Keratinocyte (primary cell): ENCODE results near the gene MCTP2. TPM values are rescaled to one million over a fixed set of nuclear protein-coding genes. Genes with fewer than 3 reads are reported as not detected.

Experiments
- DNase-seq: peaks from one replicate; pipeline ENCODE4 v3.0.0-alpha.2; 2011; ENCODE audit warnings: low read depth, missing footprints, low spot score
- FAIRE-seq: peaks from 2 replicates; lab custom pipeline; 2011; peaks lifted over from hg19 to GRCh38; lab: Jason Lieb, UNC
- H2AFZ ChIP-seq: 2 replicates; pipeline ENCODE4 v1.6.0; 2012; ENCODE audit warnings: low read length, control low read depth, inconsistent platforms; ENCODE audit not compliant: control insufficient read depth
- H3K27ac ChIP-seq: 2 replicates; pipeline ENCODE4 v1.5.1; 2011; ENCODE audit warnings: low read length; ENCODE audit not compliant: control insufficient read depth, insufficient read depth
- H3K27me3 ChIP-seq: 3 replicates; pipeline ENCODE4 v1.6.0; 2011; ENCODE audit warnings: low read length; ENCODE audit not compliant: control insufficient read depth, insufficient read depth; ENCODE audit errors: extremely low read depth
- H3K36me3 ChIP-seq, 2 experiments: 2 replicates in 1 of 2; 3 replicates in 1 of 2; pipeline ENCODE4 v1.5.1; 2011; ENCODE audit warnings: low read length in 2 of 2, mild to moderate bottlenecking in 1 of 2; ENCODE audit not compliant: control insufficient read depth in 2 of 2, insufficient read depth in 2 of 2; ENCODE audit errors: extremely low read depth in 1 of 2
- H3K4me1 ChIP-seq: 3 replicates; pipeline ENCODE4 v1.5.1; 2011; ENCODE audit warnings: low read length; ENCODE audit not compliant: control insufficient read depth, insufficient read depth; ENCODE audit errors: extremely low read depth
- H3K4me2 ChIP-seq: 3 replicates; pipeline ENCODE4 v1.6.0; 2011; ENCODE audit warnings: low read depth, low read length; ENCODE audit not compliant: control insufficient read depth, insufficient read depth; ENCODE audit errors: extremely low read depth
- H3K4me3 ChIP-seq, 3 experiments: fragments of 200-600 bp in 1 of 3; sonication (generic) in 1 of 3; 2 replicates in 2 of 3; 3 replicates in 1 of 3; pipeline ENCODE4 v1.5.1; 2011 to 2016; ENCODE audit warnings: low read length in 3 of 3, mild to moderate bottlenecking in 3 of 3, control low read depth in 2 of 3, inconsistent platforms in 1 of 3, low read depth in 1 of 3, mixed read lengths in 1 of 3, mixed run types in 1 of 3, moderate library complexity in 1 of 3; ENCODE audit not compliant: control insufficient read depth in 2 of 3, insufficient read depth in 2 of 3; ENCODE audit errors: extremely low read depth in 1 of 3
- H3K79me2 ChIP-seq: 2 replicates; pipeline ENCODE4 v1.6.0; 2012; ENCODE audit warnings: low read length; ENCODE audit not compliant: control insufficient read depth, insufficient read depth
- H3K9ac ChIP-seq: 3 replicates; pipeline ENCODE4 v1.6.0; 2011; ENCODE audit warnings: low read length; ENCODE audit not compliant: control insufficient read depth, insufficient read depth; ENCODE audit errors: extremely low read depth
- H3K9me1 ChIP-seq: 3 replicates; pipeline ENCODE4 v1.6.0; 2011; ENCODE audit warnings: low read length; ENCODE audit not compliant: control insufficient read depth, insufficient read depth; ENCODE audit errors: extremely low read depth
- H3K9me3 ChIP-seq: 2 replicates; pipeline ENCODE4 v1.5.1; 2012; ENCODE audit warnings: low read depth, low read length; ENCODE audit not compliant: control insufficient read depth
- H4K20me1 ChIP-seq: 3 replicates; pipeline ENCODE4 v1.6.0; 2011; ENCODE audit warnings: low read length; ENCODE audit not compliant: control insufficient read depth, insufficient read depth; ENCODE audit errors: extremely low read depth
- CTCF ChIP-seq, 3 experiments: IDR thresholded peaks in 1 of 3; conservative IDR thresholded peaks in 1 of 3; optimal IDR thresholded peaks in 1 of 3; 2 replicates in 2 of 3; 3 replicates in 1 of 3; pipeline versions ENCODE3 to v1.5.1; 2011; ENCODE audit warnings: low read length in 3 of 3, mild to moderate bottlenecking in 3 of 3, moderate library complexity in 2 of 3, control low read depth in 1 of 3, inconsistent platforms in 1 of 3; ENCODE audit not compliant: insufficient read depth in 2 of 3; ENCODE audit errors: extremely low read depth in 1 of 3
- EZH2 ChIP-seq: IDR thresholded peaks from one replicate; pipeline ENCODE4 v1.6.1; 2012; ENCODE audit warnings: inconsistent platforms, mild to moderate bottlenecking, low read length, moderate library complexity
- dilution Hi-C: fragments of 300-500 bp; cut with MboI; formaldehyde crosslinking; loops from one replicate; pipeline ENCODE4 v1.7.0; 2020; ENCODE audit warnings: low sequenced_read_pairs; ENCODE audit not compliant: extremely low pct_ligation_motif_present
- polyA plus RNA-seq, 5 experiments: library from polyadenylated mRNA; depleted of rRNA in 3 of 5; stranded (reverse) in 3 of 5; stranded (forward) in 1 of 5; unstranded in 1 of 5; fragments of >200 nt; gene quantifications; 1 replicate in 1 of 5; 2 replicates in 3 of 5; 3 replicates in 1 of 5; pipeline versions ENCODE4 v1.2.1 to v1.2.3, GENCODE V29; 2011 to 2012; ENCODE audit warnings: missing spikeins in 2 of 5, low read depth in 1 of 5, low replicate concordance in 1 of 5

The MCTP2 gene
- polyA plus RNA-seq, 1 donor (not counting 4 experiments of a cell fraction or from before 2014, with no cell fraction given) = 22.0 TPM

GRCh38 chr15:94455297-94455696 lies 223.9 kb downstream of the MCTP2 start:
- Histone ChIP-seq H4K20me1 (no peaks in the 10 kb centered on the region), H3K9me3 (no peaks in the 10 kb centered on the region), H3K4me3 (no peak overlapping the region), H2AFZ (no peak overlapping the region), H3K27ac (no peak overlapping the region), H3K36me3 (no peaks in the 10 kb centered on the region), H3K9me1 (no peaks in the 10 kb centered on the region), H3K9ac (no peak overlapping the region), H3K4me1 (peaks cover 5% of the 10 kb centered on the region), H3K79me2 (no peaks in the 10 kb centered on the region), H3K27me3 (no peaks in the 10 kb centered on the region), H3K4me2 (no peak overlapping the region)
- DNase-seq (no peak), FAIRE-seq (no peak)
- dilution Hi-C loops = no loop called here
- TF ChIP-seq EZH2 = no peak
- no peak for TF ChIP-seq CTCF (optimal IDR thresholded peaks at IDR 0.05 in 1 of 3, IDR thresholded peaks at IDR 0.05 in 1 of 3, conservative IDR thresholded peaks at IDR 0.05 in 1 of 3; ENCODE audit: extremely low read depth in 1 of 3, insufficient read depth in 2 of 3, low read length in 3 of 3)

- no peak for TF ChIP-seq EZH2
- TF ChIP-seq CTCF (optimal IDR thresholded peaks at IDR 0.05 in 1 of 3, IDR thresholded peaks at IDR 0.05 in 1 of 3, conservative IDR thresholded peaks at IDR 0.05 in 1 of 3; ENCODE audit: extremely low read depth in 1 of 3, insufficient read depth in 2 of 3, low read length in 3 of 3) = no peak
- Histone ChIP-seq H2AFZ (no peak overlapping the region), H4K20me1 (no peaks in the 10 kb centered on the region), H3K27me3 (no peaks in the 10 kb centered on the region), H3K4me3 (no peak overlapping the region), H3K36me3 (no peaks in the 10 kb centered on the region), H3K9ac (no peak overlapping the region), H3K9me3 (no peaks in the 10 kb centered on the region), H3K9me1 (no peaks in the 10 kb centered on the region), H3K4me1 (peaks cover 5% of the 10 kb centered on the region), H3K27ac (no peak overlapping the region), H3K79me2 (no peaks in the 10 kb centered on the region), H3K4me2 (no peak overlapping the region)
- no peak for DNase-seq
- FAIRE-seq = no peak
- dilution Hi-C loops = no loop called here
Measured at GRCh38 chr15:94456226-94456625, 224.9 kb downstream of the MCTP2 start.
